Inflammatory macrophage (primary cell): ENCODE results near the gene CDK1.
"Not testable (repeated sequence)": the region's sequence is repeated elsewhere in the genome, so short reads cannot be mapped to it uniquely, and the experiment has no call there.

Experiments used
- DNase-seq, 2 donors: peaks; one replicate each; pipeline ENCODE4 v3.0.0-alpha.2; 2020 to 2022

Gene CDK1

DNA sequence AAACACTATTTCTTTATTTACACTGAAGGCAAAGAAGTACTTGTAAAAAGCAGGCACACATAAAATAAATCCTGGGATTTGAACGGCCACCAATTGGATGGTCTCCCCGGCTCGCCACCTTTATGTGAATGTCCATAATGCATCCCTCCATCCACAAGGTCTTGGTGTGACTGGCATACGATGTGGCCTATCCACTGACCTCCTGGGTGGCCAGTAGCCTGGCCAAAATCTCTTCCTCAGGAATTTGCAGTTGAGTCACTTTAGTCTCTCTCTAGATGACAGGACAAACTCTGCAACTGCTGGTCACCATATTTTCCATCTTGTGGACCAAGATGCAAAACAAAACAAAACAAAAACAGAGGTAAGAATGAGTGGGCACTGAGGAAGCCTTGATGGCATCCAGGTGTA, 39.1 kb downstream of the CDK1 start:
- no peak for DNase-seq

GRCh38 chr10:60818134-60818770, 40.0 kb downstream of the CDK1 start:
- no peak for DNase-seq

GRCh38 chr10:60819271-60819670, 41.0 kb downstream of the CDK1 start:
- DNase-seq: no peak

DNA sequence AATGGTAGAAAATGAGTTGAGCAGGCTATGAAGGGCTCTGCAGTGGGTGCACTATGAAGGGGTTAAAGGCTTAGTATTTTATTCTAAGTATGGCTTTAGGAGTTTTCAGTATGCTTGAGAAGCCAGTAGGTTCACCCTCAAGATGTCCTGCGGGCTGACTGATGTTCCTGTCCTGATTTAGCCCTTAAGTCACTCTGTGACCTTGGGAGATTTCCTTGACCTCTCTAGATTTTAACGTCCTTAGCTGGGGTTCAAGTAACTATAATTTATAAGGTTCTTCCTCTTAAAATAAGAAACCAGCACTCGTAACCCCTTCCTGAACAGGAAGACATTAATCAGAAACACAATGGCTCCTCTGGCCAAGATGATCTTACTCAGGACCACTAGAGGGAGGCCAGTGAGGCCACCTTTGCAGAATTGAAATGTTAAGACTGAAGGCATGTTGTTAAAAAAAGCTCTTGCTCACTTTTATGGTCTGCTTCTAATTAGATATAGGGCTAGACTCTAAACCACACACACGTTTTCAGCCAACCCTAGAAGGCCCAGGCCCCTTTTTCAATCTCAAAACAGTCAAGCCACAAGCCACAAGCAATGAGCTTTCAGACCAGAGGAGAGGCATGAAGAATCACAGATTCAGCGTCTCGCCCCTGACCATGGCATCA, 41.9 kb downstream of the CDK1 start:
- no peak for DNase-seq

- DNase-seq: no peak
Observed at GRCh38 chr10:60821656-60822055, 43.4 kb downstream of the CDK1 start.

DNA sequence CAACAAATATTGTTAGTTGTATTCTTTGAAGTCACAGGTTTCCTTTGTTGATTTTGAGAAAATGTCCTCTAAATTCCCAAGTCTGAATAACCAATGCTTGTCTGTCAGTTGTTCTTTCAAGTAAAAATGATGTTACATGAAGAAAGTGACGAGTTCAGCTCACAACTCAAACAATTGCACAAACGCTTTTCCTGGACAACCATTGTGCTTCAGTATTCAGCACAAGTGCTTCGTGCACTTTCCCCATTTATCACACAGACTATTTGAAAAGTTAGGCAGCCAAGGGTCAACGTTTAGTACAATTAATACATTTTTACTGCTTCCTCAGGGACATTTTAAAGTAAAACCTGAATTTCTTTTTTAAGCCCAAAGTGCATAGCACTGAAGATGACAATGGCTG, 44.5 kb downstream of the CDK1 start:
- no peak for DNase-seq

- peak in 1 of 2 donors; percentile 6 for DNase-seq
Observed at GRCh38 chr10:60823324-60823723, 45.0 kb downstream of the CDK1 start.

DNA sequence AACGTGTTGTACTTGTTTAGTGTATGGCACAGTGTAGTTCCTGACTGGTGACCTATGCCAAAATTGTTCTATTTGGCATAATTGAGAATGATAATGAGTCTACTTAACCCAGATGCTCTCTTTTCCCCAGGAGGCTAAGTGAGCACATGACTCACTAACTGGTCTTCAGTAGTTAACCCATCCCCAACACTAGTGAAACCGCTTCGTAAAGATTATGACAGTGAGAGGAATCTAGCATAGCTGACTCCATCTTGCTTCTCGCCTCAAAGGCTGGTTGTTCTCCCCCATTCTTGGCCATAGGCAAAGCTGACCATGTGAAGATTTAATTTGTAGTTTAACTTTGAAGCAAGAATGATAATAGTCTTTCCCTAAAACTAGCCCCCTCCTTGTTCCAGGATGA, 47.2 kb downstream of the CDK1 start:
- no peak for DNase-seq

DNA sequence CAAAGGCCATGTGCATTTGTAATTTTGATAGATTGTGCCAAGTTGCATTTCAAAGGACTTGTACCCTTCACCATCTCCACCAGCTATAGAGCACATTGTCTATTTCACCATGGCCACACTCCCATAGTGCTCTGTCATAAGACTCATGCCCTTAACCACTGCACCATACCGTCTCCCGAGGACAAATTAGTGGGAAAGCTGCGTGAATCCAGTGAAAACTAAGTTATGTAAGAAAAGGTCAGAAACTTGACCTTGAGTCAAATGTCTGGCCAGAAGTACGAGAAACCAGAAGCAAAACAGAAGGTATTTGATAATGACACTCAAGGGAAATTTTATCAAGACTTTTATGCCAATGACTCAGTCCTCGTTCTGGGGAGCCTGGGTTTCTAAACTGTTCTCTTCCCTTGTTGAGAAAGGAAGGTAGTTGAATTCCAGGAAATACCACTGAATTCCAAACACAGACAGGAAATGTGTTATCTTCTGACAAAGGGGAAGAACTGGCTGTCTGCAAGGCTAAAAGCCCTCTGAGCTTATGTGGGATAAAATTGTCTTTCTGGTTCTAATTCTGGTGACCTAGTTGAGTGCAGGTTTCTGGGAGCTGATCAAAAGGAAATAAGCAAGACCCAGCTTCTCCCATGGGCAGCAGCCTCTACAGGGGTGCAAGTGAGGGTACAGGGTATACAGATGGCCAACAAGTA, 49.7 kb downstream of the CDK1 start:
- peak; percentile 11 to 62 for DNase-seq

DNA sequence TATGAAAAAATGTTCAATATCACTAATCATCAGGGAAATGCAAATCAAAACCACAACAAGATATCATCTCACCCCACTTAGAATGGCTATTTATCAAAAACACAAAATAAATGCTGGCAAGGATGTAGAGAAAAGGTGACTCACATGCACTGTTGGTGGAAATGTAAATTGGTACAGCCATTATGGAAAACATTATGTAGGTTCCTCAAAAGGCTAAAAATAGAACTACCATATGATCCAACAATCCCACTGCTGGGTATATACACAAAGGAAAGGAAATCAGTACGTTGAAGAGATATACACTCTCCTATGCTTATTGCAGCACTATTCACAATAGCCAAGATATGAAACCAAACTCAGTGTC, 50.2 kb downstream of the CDK1 start:
- peak in 1 of 2 donors; percentile 36 for DNase-seq

DNA sequence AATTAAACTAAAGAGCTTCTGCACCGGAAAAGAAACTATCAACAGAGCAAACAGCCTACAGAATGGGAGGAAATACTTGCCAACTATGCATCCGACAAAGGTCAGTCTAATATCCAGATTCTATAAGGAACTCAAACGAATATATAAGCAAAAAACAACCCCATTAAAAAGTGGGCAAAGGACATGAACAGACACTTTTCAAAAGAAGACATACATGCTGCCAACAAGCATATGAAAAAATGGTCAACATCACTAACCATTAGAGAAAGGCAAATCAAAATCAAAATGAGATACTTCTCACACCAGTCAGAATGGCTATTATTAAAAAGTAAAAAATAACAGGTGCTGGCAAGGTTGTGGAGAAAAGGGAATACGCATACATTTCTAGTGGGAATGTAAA, 53.9 kb downstream of the CDK1 start:
- not testable (repeated sequence) for DNase-seq

GRCh38 chr10:60834401-60834800, 56.1 kb downstream of the CDK1 start:
- no peak for DNase-seq

DNA sequence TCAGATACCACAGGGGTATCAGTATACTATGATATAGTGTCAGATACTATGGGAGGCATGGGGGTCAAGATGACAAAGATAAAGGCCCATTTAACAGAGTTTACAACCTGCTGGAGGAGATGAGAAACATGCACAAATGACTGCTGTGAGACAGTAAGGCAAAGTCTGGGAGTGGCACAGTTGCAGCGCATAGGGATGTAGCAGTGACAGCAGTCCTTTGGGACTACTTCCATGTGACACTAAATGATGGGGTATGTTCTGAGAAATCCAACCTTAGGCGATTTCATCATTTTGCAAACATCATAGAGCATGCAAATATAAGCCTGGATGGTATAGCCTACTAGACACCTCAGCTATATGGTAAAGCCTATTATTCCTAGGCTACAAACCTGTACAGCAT, 56.8 kb downstream of the CDK1 start:
- DNase-seq: no peak

DNA sequence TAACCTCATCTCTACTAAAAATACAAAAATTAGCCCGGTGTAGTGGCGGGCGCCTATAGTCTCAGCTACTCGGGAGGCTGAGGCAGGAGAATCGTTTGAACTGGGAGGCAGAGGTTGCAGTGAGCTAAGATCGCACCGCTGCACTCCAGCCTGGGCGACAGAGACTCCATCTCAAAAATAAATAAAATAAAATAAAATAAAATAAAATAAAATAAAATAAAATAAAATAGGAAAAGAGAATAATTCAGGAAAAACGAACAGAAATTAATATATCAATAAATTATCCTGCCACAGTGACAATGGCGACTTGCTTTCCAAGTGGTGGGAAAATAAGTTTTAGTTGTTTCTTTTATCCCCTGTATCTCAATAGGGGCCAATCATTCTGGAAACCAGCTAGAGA, 62.9 kb downstream of the CDK1 start:
- not testable (repeated sequence) for DNase-seq

DNA sequence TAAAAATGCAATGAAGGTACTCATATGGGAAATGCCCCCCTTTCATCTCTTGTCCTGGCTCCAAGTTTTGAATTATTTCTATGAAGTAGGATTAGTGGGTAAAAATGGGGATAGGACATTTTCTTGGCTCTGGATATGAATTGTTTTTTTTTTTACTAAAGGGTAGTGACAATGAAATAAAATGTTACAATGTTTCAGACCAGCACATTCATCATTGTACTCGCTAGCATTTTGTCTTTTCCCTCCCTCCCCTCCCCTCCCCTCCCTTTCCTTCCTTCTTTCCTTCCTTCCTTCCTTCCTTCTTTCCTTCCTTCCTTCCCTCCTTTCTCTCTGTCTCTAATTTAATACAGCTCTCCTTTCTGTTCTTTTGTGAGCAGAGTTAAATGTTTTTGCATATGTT, 64.4 kb downstream of the CDK1 start:
- no peak for DNase-seq
